NOMO-1 treated with DMSO at 0.1 percent for 48 hours (cell line): Measurements from ENCODE around the gene FRMD4B.

Experiments
- DNase-seq: peaks from one replicate; lab custom pipeline; 2025; ENCODE audit not compliant: unreplicated experiment; lab: John Stamatoyannopoulos, UW

The FRMD4B gene

DNA sequence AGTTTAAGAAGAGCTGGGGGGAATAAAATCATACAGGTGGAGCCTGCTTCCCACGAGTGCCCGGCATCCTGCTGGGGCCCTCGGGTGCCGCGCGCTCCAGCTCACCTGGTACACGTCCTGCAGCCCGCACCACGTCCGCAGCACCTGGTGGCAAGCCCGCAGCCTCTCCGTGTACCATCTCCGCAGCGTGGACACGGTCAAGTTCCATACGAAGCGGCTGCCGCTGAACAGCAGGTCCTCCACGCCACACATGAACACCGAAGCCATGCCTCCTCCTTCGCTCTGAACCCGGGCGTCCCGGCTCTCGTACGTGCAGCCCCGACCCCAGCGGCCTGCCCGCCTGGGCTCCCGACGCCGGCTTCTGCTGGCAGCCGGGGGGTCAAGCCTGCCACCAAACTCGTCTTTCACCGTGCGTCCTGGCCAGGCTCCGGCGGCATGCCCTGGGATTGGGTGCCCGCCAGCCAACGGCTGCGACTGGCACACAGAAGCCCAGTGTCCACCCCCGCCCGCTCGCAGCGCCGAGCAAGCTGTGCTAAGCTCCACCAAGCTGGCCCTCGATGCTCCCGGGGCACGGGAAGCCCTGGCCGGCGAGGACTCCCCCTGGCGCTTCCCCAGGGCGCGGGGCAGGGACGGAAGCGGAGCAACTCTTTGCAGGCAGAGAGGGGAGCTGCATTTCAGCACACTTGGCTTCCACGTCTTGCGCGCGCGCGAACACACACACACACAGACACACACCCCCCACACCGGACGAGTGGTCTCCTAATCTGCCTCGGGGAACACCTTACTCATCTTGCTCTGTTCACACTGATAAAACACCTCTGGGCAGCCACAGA is at the start of gene FRMD4B:
Gene FRMD4B, minus strand, starts transcription at position 366 of the 833 bp plus-strand sequence. Its CDS starts 99 bp downstream, at position 267.
- DNase-seq, result no peak

DNA sequence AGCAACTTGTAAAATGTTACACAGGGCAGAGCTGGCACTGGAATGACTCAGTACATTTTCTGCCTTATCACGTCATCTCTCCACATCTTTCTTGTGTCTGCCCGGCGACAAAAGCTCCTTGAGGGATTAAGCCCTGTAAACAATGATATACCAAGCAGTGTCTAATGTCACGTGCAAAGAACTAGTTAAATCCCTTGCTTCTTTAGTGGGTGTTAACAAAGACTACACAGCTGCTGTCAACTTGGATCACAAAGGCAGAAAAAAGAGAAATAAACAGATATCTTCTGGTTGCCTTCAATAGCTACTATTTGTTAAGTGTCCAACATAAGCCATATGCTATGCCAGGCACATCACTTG is 48.1 kb upstream of the FRMD4B start:
- DNase-seq, result no peak

DNA sequence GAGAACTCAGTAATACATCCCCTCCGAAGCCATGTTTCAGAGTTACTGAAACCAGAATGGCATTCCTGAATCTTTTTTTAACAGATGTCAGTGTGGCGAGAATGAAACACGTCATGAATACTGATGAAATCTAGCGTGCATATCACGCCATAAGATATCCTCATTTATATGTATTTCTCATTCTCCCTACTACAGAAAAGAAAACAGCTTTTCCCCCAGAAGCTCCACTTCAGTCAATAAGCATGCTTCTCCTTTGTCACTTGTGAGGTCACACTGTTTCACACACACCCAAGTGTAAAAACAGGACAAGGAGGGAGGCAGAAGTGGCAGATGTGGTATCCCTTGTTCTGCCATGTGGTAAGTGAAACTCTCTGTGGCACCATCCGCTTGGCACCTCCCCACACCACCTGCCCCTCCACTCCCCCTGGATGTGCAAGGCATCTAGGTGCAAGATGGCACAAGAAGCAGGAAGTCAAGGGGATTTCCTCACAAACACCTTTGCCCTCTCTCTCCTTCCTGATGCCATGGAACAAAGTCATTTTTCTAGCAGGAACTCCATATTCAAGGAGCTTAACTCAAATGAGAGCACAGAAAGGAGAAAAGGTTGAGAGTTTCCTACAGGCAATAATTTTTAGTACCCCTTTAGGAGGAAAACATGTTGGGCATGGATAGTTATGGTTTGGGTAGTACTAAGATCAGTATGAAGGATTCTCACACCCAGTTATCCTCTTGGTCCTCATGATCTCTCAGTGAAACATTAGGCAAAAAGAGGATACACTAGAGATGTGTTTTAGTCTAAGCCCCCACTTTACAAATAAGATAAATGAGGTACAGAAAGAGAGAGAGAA is 47.5 kb upstream of the FRMD4B start:
- no peak for DNase-seq

DNA sequence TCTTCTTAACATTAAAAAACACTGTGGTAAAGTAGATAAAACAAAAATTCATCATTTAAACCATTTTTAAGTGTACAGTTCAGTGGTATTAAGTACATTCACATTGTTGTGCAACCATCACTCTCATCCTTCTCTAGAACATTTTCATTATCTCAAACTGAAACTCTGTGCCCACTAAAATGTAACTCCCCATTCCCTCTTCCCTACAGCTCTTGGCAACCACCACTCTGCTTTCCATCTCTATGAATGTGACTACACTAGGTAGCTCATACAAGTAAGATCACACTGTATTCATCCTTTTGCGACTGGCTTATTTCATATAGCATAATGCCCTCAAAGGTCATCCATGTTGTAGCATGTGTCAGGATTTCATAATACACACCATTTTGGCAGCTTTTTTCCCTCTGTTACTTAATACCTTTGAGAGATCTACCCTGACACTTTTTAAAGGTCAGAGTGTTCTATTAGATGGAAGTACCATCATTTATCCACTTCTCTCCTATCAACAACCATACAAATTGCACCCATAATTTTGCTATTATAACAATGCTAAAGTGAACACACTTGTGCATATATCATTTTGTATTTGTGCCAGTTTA is 42.9 kb upstream of the FRMD4B start:
- no peak for DNase-seq

DNA sequence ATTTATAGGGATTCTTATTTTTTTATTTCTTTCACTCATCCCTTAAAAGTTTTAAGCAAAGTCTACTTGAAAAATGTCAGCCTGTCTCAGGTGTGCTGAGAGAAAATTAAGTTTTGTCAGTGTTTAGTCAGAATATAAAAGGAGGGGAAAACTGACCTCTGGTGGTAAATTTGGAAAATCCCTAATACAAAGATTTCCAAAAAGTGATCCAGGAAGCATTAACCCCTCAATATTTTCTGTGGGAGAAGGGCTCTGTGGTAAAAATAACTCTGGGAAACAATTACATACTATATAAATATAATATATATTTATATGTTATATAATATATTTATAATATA is 41.0 kb upstream of the FRMD4B start:
- no peak for DNase-seq

DNA sequence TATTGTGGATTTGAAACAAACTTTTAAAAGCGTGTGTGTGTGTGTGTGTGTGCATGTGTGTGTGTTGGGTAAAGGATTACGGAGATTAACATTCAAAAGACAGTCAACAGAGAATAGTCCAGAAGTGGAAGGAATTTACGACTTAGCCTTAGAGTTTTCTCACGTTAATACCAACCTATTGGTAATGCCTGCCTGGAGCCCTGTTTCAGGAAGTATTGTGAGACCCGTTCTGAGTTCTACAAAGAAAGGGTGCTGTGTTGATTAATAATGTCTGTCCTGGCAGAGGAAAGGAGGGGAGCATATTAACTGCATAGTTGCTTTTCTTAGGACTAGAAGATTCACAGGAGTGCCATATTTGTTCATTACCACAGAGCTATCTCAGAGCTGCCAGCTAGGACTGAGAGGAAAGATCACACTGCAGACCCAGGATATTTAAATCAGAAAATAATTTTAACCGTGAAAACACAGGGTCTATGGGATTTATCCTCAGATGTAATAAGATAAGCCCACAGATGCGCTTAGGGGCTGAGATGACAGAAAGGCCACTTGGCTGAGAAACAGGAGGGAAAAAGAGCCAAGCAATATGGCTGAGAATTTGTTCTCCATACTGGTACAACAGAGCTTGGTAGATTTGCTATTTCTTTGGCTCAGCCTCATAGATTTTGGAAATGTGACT is 40.5 kb upstream of the FRMD4B start:
- no peak for DNase-seq

DNA sequence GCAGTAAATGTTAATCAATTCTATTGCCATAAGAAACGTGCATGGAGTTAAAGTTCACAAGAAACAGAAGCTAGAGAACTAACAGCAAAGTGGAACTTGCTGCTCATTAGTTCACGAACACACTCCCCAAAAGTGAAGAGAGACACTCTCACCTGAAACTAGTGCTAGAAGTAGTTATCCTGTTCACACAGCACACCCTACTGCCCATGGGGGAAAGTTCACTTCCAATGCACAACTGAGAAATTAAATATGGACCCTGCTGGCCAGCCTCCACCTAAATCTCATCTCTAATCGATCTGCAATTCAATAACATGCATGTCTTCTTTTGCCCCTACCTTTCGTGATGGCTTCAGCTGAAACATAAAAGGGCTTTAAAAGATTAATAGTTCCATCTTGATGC is 39.4 kb upstream of the FRMD4B start:
- DNase-seq, result no peak

DNA sequence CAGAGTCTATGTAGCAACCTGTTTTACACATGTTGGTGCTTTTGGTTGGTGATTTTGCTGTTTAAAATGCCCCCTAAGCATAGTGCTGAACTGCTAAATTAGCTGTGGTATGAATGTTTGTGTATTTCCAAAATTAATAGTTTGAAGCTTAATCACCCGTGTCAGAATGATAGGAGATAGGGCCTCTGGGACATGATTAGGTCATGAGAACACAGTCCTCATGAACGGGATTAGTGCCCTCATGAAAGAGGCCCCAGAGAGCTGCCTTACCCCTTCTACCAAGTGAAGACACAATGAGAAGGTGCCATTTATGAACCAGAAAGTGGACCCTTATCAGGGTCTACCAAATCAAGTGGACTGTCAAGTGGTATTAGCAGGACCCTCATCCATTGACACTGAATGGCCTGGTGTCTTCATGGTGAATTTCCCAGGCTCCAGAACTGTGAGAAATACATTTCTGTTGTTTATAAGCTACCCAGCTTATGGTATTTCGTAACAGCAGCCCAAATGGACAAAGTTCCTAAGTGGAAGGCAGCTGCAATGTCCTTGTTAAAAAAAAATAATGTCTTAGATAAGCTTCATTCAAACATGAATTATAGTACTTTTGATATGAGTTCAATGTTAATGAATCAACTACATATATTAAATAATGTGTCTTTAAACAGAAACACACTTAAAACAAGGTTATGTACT is 37.7 kb upstream of the FRMD4B start:
- no peak for DNase-seq

DNA sequence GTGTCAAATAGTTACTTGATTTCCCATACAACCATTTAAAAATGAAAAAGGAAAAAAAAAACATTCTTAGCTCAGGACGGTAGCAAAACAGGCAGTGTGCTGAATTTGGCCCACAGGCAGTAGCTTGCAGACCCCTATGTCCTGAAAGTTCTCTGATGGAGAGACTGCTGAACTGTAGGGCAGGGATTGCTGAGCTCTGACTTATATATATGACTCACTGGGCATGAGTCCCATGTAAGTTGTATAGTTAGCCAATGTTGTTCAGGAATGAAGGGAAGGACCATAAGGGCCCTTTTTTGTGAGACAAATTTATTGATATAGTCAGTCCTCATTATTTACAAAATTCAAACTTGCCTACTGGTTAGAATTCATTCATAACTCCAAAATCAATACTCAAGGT is 36.9 kb upstream of the FRMD4B start:
- no peak for DNase-seq

DNA sequence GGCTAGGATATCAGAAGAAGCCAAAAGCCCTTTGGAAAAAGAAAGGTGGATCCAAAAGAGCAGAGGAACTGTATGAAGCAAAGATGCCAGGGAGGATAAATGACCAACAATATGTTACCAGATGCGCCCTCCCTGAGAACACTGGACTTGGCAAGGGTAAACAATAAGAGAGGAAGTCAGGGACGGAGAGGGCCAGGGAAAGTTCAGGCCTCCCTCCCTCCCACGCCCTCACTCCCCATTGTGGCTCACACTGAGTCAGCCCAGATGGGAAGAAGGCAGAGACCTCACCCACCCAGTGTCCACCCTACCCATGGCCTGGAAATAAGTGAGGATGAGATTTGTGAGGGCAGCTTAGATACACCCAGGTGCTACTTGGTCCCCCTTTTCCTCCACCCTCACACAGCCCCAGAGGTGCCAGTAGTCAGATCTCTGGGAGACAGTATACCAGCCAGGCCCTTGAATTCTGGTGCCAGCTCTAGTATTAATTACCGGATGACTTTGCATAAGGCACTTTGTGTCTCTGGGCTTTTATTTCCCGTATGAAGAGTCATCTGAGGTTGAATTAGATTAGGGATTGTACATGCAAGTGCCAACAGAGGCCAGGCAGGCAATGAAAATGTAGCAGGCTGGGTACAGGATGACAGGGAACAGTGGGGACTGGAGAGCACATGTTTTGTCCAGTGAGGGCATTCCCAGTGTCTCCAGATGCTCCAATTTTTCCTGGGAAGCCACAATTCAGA is 35.1 kb upstream of the FRMD4B start:
- DNase-seq, result no peak

DNA sequence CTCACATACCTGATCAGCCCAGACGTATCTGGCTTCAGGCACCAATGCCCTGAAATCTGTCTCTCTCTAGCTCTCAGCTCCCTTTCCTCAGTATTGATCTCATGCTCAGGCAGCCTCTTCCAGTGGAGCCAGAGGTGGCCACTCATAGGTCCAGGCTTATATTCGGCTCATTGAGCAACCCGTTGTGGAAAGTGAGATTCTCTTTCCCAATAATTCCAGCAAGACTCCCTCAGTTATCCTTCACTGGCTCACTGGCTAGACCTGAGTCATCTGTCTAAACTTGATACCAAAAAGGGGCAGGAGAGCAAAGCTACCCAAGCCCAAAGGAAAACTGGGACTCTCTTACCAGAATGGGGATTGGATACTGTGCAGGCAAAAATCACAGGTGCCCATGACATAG is 33.4 kb upstream of the FRMD4B start:
- DNase-seq, result no peak

DNA sequence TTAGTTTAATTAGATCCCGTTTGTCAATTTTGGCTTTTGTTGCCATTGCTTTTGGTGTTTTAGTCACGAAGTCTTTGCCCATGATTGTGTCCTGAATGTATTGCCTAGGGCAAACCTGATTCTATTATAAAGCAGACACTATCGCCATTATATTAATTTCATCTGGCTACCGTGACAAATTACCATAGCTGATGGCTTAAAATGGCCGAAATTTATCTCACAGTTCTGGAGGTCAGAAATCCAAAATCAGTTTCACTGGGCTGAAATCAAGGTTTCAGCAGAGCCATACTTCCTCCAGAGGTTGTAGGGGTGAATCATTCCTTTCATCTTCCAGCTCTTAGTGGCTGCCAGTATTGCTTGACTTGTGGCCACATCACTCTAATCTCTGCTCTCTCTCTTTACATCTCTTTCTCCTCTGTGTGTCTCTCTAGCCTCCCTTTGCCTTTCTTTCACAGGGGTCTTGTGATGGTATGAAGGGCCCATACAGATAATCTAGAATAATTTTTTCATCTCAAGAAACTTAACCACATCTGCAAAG is 31.7 kb upstream of the FRMD4B start:
- DNase-seq, result no peak

DNA sequence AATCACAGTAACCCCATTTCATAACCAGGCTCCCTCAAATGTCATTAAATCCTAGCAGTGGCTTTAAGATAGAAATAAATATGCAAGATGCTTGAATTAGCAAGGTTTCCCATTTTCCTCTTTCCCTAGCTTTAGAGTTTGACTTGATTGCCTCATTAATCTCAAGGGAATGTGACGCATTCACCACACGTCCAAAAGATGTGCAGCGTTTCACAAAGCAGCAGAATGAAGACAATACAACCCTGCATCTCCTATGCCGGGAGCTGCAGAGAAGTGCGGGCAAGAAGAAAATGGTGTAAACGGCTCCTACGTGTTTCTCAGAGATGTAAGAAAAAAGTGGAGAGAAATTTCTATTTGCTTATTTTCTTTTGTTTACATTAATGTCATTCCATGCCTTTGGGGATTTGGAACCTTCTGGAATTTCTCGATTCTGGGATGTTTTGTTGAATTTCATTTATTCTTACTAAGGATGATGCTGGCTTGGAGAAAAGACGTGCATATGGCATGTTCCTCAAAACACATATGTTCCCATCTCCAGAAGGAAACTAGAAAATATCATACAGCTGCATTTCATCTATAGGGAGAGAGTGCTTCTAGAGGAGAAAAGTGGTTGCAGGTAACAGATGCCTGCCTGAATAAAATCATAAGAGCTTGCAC is 27.8 kb upstream of the FRMD4B start:
- no peak for DNase-seq

DNA sequence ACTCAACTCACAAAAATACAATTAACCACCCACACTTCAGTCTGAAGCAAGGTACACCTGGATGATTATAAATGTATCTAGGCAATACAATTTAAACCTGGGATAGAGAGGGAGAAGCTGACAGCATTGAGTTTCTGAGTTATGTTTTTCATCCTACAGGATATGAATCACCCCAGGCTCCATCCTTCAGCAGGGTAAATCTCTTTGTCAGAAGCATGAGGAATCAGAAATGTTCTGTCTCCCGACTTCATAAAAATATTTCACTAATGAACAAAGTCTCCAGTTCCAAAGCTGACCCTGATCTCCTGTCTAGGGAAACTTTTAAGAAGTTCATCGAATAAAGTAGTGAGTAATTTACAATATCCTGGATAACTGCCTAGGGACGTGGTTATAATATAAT is 25.5 kb upstream of the FRMD4B start:
- no peak for DNase-seq

DNA sequence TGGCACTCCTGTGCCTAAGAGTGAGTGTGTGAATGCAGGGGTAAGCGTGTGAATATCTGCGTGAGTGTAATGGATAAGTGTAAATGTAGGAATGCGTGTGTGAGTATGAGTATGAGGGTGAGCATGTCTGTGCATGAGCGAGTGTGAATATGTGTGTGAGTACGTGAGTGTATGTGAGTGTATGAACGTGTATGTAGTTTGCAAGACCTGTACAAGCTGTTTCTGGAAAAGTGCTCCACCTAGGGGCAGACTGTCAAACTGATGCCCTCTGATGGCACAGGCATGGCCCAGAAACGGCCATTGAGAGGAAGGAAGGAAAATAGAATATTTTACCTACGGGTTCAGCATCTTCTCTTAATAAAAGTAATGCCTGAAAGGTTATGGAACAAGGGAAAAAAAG is 24.4 kb upstream of the FRMD4B start:
- DNase-seq, result peak; percentile 38

DNA sequence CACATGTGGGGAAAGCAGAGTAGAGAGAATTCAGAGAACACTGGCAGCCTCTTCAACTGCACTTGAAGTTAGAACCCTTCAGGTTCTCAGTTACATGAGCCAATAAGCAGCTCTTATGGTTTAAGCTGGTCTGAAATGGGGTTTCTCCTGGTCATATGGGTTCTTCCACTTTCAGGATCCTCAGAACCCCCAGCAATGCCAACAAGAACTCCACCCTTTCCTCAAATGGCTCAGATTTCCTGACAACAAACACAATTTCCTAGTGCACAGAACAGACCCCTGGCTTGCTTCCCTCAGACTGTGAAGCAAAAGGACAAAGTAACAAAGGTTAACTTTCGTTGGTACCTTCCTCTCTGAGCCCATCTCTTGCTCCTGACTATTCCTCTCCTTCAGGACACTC is 23.9 kb upstream of the FRMD4B start:
- no peak for DNase-seq

DNA sequence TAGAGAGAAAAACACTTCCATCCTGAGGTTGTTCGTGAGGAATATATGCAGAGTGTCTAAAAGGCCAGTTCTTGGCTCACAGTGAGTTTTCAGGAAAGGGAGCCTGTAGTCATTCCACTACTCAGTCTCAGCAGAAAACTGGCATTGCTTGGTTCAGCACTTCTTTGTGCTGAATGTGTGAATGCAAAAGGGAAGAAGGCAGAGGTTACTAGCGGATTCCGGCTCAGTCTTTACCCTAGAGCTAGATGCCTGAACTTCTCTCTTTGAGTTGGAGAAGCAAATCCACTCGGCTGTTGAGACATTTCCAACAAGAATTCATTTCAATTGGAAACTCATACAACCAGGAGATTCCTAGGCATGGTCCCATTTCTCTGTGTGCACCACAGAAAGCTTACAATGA is 23.1 kb upstream of the FRMD4B start:
- DNase-seq, result no peak

DNA sequence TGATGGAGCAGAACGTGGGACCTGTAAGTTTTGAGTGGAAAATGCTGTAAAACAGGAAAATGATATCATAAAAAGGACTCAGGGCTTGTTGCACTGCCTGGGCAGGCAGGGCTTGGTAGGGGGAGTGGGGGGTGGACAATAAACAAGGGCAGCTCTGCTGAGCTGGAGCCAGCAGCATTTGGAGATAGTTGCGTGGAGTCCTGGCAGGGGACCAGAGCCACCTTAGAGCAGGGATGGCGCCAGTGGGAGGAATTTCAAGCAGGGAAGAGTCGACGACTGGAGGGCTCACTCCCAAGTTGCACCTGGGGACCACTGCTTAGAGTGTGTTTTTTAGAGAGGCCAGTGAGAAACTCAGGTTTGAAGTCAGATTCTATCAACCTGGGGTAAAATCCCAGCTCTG is 22.7 kb upstream of the FRMD4B start:
- no peak for DNase-seq

DNA sequence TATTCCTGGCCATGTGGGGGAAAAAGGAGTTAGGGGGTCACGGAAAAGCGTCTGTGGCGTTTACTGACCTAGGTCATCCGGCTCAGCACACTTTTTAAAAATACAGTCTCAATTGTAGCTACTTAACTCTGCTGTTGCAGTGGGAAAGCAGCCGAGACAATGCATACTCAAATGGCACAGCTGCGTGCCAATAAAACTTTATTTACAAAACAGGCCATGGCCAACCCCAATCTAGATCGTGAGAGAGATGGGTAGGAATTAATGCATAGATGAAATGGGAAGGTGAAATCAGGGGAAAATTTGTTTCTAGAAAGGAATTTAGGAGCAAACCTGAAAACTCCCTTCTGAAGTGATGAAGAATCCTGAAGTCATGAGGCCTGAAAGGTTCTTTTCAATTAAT is 22.0 kb upstream of the FRMD4B start:
- no peak for DNase-seq
